SU-DHL-6 (cell line): ENCODE measurements around the gene UQCR11.
"Not testable (repeated sequence)": the region's sequence is repeated elsewhere in the genome, so short reads cannot be mapped to it uniquely, and the experiment has no call there.

ENCODE experiments used
- H2AFZ ChIP-seq: fragments of 200-600 bp; sonication (generic); 2 replicates; pipeline ENCODE4 v1.6.1; 2014; ENCODE audit warnings: low read depth, mild to moderate bottlenecking, moderate library complexity, mixed read lengths, antibody characterized with exemption, low read length; ENCODE audit not compliant: severe bottlenecking
- H3F3A ChIP-seq: fragments of 200-600 bp; shearing (Covaris generic); 2 replicates; pipeline ENCODE4 v1.6.0; 2016; ENCODE audit warnings: antibody characterized with exemption, mild to moderate bottlenecking; ENCODE audit not compliant: insufficient read depth
- H3K27ac ChIP-seq: fragments of 200-600 bp; sonication (generic); 2 replicates; pipeline ENCODE4 v1.5.1; 2016; ENCODE audit warnings: low read depth, mild to moderate bottlenecking, low read length, moderate library complexity, mixed read lengths
- H3K27me3 ChIP-seq: fragments of 200-600 bp; sonication (generic), shearing (Covaris generic); 2 replicates; pipeline ENCODE4 v1.6.0; 2014; ENCODE audit warnings: mild to moderate bottlenecking, low read length
- H3K36me3 ChIP-seq: fragments of 200-600 bp; sonication (generic); 2 replicates; pipeline ENCODE4 v1.6.1; 2014; ENCODE audit warnings: mild to moderate bottlenecking, low read length, mixed read lengths
- H3K4me2 ChIP-seq: fragments of 300-600, 200-600 bp; shearing (Covaris generic), sonication (generic); 2 replicates; pipeline ENCODE4 v1.6.0; 2014; ENCODE audit warnings: low read length, low read depth, mild to moderate bottlenecking; ENCODE audit not compliant: poor library complexity, severe bottlenecking
- H3K4me3 ChIP-seq: fragments of 200-600 bp; sonication (generic); 2 replicates; pipeline ENCODE4 v1.5.1; 2014; ENCODE audit warnings: antibody characterized with exemption, low read length, mild to moderate bottlenecking, mixed read lengths; ENCODE audit not compliant: insufficient read depth, poor library complexity, severe bottlenecking
- H3K79me2 ChIP-seq: fragments of 200-600 bp; sonication (generic); 2 replicates; pipeline ENCODE4 v1.6.1; 2014; ENCODE audit warnings: mild to moderate bottlenecking, low read length, moderate library complexity; ENCODE audit not compliant: insufficient read depth
- H3K9ac ChIP-seq: fragments of 200-600 bp; sonication (generic); 2 replicates; pipeline ENCODE4 v1.7.0; 2014; ENCODE audit warnings: mild to moderate bottlenecking, low read length
- H3K9me2 ChIP-seq: fragments of 200-600 bp; sonication (generic); replicated peaks from 2 replicates; pipeline ENCODE4 v1.6.1; 2014; ENCODE audit warnings: low read length; ENCODE audit not compliant: insufficient read depth
- H3K9me3 ChIP-seq: fragments of 200-600 bp; sonication (generic); 2 replicates; pipeline ENCODE4 v1.6.1; 2014; ENCODE audit warnings: low read length, mixed read lengths; ENCODE audit not compliant: insufficient read depth
- H4K20me1 ChIP-seq: fragments of 200-600 bp; sonication (generic); 2 replicates; pipeline ENCODE4 v1.6.1; 2014; ENCODE audit warnings: low read depth, mild to moderate bottlenecking, antibody characterized with exemption, low read length, moderate library complexity, mixed read lengths
- CTCF ChIP-seq: fragments of 200-600 bp; sonication (generic); IDR thresholded peaks from one replicate; pipeline ENCODE4 v1.5.1; 2017; ENCODE audit warnings: antibody characterized with exemption, mild to moderate bottlenecking, low read length, moderate library complexity; ENCODE audit not compliant: insufficient read depth, poor library complexity, severe bottlenecking
- EZH2phosphoT487 ChIP-seq: fragments of 200-600 bp; sonication (generic), shearing (Covaris generic); conservative IDR thresholded peaks from 2 replicates; pipeline ENCODE4 v1.6.1; 2018; ENCODE audit warnings: mild to moderate bottlenecking, antibody characterized with exemption, low read length, moderate library complexity, mixed read lengths

UQCR11 gene

DNA sequence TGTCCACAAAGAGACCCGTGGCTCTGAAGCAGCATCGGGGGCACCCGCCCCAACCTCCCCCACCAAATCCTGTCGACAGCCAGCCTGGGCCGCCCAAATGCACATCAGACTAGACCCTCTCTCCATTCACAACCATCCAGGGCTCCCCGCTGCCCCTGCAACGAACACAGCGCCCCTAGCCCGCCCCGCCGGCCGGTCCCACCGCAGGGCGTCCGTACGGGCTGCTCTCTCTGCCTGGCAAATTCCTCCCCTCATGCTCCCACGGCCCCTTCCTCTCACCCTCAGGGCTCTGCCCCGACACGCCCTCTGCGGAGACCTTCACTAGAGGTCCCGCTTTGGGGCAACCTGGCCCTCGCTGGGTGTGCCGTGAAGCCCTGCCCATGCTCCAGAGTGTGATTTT is 40.0 kb upstream of the UQCR11 start:
- Histone ChIP-seq H4K20me1 (no peaks in the 10 kb centered on the region), H2AFZ (no peak overlapping the region), H3K9me3 (no peaks in the 10 kb centered on the region), H3K27me3 (no peaks in the 10 kb centered on the region), H3K9ac (no peak overlapping the region), H3K4me2 (no peak overlapping the region), H3K79me2 (peaks cover 85% of the 10 kb centered on the region), H3K9me2 (no peaks in the 10 kb centered on the region), H3K36me3 (peaks cover 3% of the 10 kb centered on the region; the same call in 1 of the 2 replicates), H3K4me3 (no peak overlapping the region), H3F3A (peaks cover 17% of the 10 kb centered on the region), H3K27ac (no peak overlapping the region)
- TF ChIP-seq CTCF (no peak), EZH2phosphoT487 (no peak)

DNA sequence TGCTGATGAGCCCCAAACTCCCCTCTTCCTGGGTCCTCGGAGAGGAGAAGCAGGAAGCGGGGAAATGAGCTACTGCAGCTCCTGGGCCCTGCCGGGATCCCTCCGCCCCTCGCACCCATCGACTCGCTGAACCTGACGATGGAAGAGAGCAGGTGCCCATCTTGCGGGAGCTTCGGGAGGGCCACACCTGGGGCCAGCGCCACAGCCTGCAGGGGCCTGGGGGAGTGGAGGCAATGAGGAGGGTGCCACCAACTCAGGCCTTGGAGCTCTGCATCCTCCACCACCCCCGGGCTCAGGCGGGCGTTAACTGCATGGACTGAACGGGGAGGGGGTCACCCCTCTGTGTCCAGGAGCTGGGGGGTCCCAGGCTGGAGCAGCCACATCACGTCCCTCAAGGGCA is 38.8 kb upstream of the UQCR11 start:
- Histone ChIP-seq H3K9me2 (no peaks in the 10 kb centered on the region), H3K27me3 (no peaks in the 10 kb centered on the region), H3K9me3 (no peaks in the 10 kb centered on the region), H3K79me2 (peaks cover 86% of the 10 kb centered on the region), H3K9ac (no peak overlapping the region), H3K4me2 (no peak overlapping the region), H2AFZ (no peak overlapping the region), H3K27ac (no peak overlapping the region), H3F3A (peaks cover 6% of the 10 kb centered on the region), H3K4me3 (no peak overlapping the region), H3K36me3 (peaks cover 14% of the 10 kb centered on the region; the same call in 1 of the 2 replicates), H4K20me1 (0 out of 2 replicates have a peak, but pooled peaks cover 3% of the 10 kb centered on the region)
- TF ChIP-seq EZH2phosphoT487 (no peak), CTCF (no peak)

GRCh38 chr19:1640893-1641448 is 35.7 kb upstream of the UQCR11 start:
- Histone ChIP-seq H4K20me1 (peaks cover 20% of the 10 kb centered on the region), H3K36me3 (peaks cover 26% of the 10 kb centered on the region), H3K79me2 (peaks cover 94% of the 10 kb centered on the region)
- H3K9me3 ChIP-seq, H3K4me2 ChIP-seq, H3K9me2 ChIP-seq, H3K4me3 ChIP-seq, H3F3A ChIP-seq, H3K27ac ChIP-seq, H3K27me3 ChIP-seq, H3K9ac ChIP-seq, H2AFZ ChIP-seq: not testable (repeated sequence)

DNA sequence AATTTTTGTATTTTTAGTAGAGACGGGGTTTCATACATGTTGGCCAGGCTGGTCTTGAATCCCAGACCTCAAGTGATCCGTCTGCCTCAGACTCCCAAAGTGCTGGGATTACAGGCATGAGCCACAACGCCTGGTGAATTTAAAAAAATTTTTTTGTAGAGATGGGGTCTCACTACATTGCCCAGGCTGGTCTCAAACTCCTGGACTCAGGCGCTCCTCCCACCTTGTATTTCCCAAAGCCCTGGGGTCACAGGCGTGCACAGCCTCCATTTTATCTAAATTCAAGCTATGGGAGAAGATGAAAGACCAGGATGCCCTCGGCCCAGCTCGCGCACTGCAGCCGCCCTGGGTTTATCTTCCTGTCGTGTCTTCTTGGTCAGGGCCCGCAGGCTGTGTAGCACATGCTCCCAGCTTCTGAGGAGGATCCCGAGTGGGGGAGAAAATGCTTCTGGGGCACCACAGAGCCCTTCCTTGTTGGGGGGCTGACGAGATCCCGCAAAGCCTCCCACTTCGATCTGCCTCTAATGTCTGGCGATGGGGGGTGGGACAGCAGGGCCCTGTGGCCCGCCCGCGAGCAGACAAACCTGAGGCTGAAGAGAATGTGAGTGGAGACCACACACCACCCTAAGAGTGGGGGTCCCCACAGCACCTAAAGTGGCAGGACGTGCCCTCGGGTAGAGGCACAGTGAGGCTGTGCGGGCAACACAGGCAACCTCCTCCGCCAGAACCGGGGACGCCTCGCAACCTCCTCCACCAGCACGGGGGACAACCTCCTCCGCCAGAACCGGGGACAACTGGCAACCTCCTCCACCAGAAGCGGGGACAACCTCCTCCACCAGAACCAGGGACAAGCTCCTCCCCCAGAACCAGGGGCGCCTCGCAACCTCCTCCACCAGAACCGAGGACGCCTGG is 31.3 kb upstream of the UQCR11 start:
- no peak overlapping the region for H3K4me2 ChIP-seq
- H3K9me3 ChIP-seq = no peaks in the 10 kb centered on the region
- peaks cover 94% of the 10 kb centered on the region for H3K79me2 ChIP-seq
- no peaks in the 10 kb centered on the region for H3K27me3 ChIP-seq
- H3K4me3 ChIP-seq = no peak overlapping the region
- no peaks in the 10 kb centered on the region for H3K9me2 ChIP-seq
- H3K27ac ChIP-seq = no peak overlapping the region
- H4K20me1 ChIP-seq = peaks cover 32% of the 10 kb centered on the region
- no peak overlapping the region for H3K9ac ChIP-seq
- H3K36me3 ChIP-seq = peaks cover 34% of the 10 kb centered on the region
- no peak overlapping the region for H2AFZ ChIP-seq
- peaks cover 4% of the 10 kb centered on the region; the same call in 1 of the 2 replicates for H3F3A ChIP-seq
- TF ChIP-seq EZH2phosphoT487 (no peak), CTCF (no peak)
